GM12891 (cell line): Measurements from ENCODE around the gene BMX.

Experiments used
- POLR2A ChIP-seq: IDR thresholded peaks from 2 replicates; pipeline ENCODE4 v1.6.1; 2011; ENCODE audit warnings: low read depth, low read length, control low read depth
- POLR2AphosphoS5 ChIP-seq: IDR thresholded peaks from 2 replicates; pipeline ENCODE4 v1.6.1; 2011; ENCODE audit warnings: low read depth, low read length, control low read depth
- TAF1 ChIP-seq: IDR thresholded peaks from 2 replicates; pipeline ENCODE4 v1.6.1; 2011; ENCODE audit warnings: low read depth, low read length, control low read depth

GRCh38 chrX:15566244-15566643 lies 65.6 kb downstream of the BMX start:
- TF ChIP-seq POLR2A: no peak
- no peak for TF ChIP-seq TAF1
- no peak for TF ChIP-seq POLR2AphosphoS5
